Liver (tissue), 3 donors: ENCODE data around the gene ZNF615.

Experiments
- ATF3 ChIP-seq: IDR thresholded peaks from 2 replicates; pipeline ENCODE4 v1.6.1; 2016; ENCODE audit warnings: antibody characterized with exemption
- CTCF ChIP-seq: fragments of 150-350 bp; IDR thresholded peaks from 2 replicates; pipeline ENCODE4 v1.5.1; 2017; ENCODE audit warnings: improper control_type of control experiment, low read depth, low read length; ENCODE audit not compliant: missing input control
- GABPA ChIP-seq, 2 donors: IDR thresholded peaks in 1 of 2; conservative IDR thresholded peaks in 1 of 2; 2 replicates each; pipeline ENCODE4 v1.6.1; 2016; ENCODE audit warnings: antibody characterized with exemption in 2 of 2, mild to moderate bottlenecking in 1 of 2, moderate library complexity in 1 of 2
- MAX ChIP-seq: IDR thresholded peaks from 2 replicates; pipeline ENCODE4 v1.6.1; 2016; ENCODE audit warnings: antibody characterized with exemption
- NR2F2 ChIP-seq: IDR thresholded peaks from 2 replicates; pipeline ENCODE4 v1.6.1; 2016; ENCODE audit warnings: antibody characterized with exemption
- RAD21 ChIP-seq, 2 donors: IDR thresholded peaks; 2 replicates each; pipeline ENCODE4 v1.6.1; 2016; ENCODE audit warnings: antibody characterized with exemption in 2 of 2, mild to moderate bottlenecking in 2 of 2
- REST ChIP-seq: IDR thresholded peaks from 2 replicates; pipeline ENCODE4 v1.6.1; 2016; ENCODE audit warnings: antibody characterized with exemption, mild to moderate bottlenecking
- SP1 ChIP-seq: IDR thresholded peaks from 2 replicates; pipeline ENCODE4 v1.6.1; 2018; ENCODE audit warnings: antibody characterized with exemption, mild to moderate bottlenecking
- TAF1 ChIP-seq: conservative IDR thresholded peaks from 2 replicates; pipeline ENCODE4 v1.6.1; 2016; ENCODE audit warnings: antibody characterized with exemption, mild to moderate bottlenecking
- YY1 ChIP-seq: IDR thresholded peaks from 2 replicates; pipeline ENCODE4 v1.6.1; 2016; ENCODE audit warnings: antibody characterized with exemption, mild to moderate bottlenecking
- ZBTB33 ChIP-seq: IDR thresholded peaks from 2 replicates; pipeline ENCODE4 v1.6.1; 2016; ENCODE audit warnings: antibody characterized with exemption
- donor health status: healthy.
- donor health status: healthy.

GRCh38 chr19:51944798-51945552 lies 63.0 kb downstream of the ZNF615 start:
- TF ChIP-seq CTCF (no peak), SP1 (no peak), YY1 (no peak), RAD21 (IDR thresholded peaks at IDR 0.05) (no peak), REST (no peak), ATF3 (no peak), MAX (no peak), GABPA (IDR thresholded peaks at IDR 0.05 in 1 of 2, conservative IDR thresholded peaks at IDR 0.05 in 1 of 2) (no peak), ZBTB33 (no peak), TAF1 (no peak), NR2F2 (no peak)
